ENCODE data around the gene SNX33.

SNX33 gene

DNA sequence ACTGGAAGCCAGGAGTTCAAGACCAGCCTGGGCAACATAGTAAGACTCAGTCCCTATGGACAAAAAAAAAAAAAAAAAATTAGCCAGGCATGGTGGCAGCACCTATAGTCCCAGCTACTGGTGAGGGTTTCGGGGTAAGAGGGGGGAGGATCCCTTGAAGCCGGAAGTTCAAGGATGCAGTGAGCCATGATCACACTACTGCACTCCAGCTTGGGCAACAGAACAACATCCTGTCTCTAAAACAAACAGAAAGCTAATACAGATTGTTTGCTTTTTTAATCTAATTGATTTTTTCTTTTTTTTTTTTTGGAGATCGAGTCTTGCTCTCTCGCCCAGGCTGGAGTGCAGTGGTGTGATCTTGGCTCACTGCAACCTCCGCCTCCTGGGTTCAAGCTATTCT lies 6.1 kb upstream of the SNX33 start:
- DNase-seq (ENCODE audit: low spot score) = no peak

GRCh38 chr15:75644376-75644775 lies 3.3 kb upstream of the SNX33 start:
- no peak for DNase-seq (ENCODE audit: low spot score)

- no peak for DNase-seq (ENCODE audit: low spot score)
Observed at GRCh38 chr15:75646112-75646943, 1.4 kb upstream of the SNX33 start.

GRCh38 chr15:75646944-75647364 lies 758 bp upstream of the SNX33 start:
- peak; percentile 57 for DNase-seq (ENCODE audit: low spot score)

DNA sequence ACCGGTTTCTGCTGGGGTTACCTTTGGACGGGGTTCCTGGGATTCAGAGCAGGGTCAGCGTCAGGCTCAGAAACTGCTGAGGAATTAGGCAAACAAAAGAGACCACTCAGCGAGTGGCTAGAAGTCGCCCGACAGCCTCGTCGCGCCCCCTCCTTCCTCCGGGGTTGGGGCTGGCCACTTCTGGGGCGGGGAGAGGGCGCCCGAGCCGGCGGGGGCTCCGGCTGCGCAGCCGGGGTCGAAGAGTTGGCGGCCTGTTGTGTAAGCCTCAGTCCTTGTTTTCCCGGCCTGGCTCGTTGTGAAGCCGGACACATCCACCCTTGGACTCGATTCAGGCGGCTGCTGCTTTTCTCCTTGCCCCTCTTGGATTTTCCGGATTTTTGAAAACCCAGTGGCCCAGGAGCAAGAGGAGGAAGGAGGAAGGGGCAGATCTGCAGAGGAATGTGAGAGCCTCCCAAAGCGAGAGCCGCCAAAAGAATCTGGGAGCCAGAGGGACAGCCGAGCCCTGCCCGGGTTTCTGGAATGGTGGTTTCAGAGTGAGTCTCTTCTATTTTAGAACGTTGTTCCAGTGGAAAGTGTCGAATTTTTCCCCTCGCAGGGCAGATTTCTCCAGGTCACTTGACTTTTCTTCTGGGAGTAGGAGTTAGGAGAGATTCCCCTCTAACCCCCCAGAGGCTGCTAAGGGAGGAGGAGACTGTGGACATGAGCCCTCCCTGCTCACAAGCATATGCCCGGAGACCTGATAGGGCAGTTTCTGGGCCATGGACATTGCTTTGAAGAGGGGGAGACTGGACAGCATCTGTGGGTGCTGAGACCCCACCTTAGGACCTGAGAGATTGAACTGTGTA lies 666 bp downstream of the SNX33 start:
- no peak for DNase-seq (ENCODE audit: low spot score)

DNA sequence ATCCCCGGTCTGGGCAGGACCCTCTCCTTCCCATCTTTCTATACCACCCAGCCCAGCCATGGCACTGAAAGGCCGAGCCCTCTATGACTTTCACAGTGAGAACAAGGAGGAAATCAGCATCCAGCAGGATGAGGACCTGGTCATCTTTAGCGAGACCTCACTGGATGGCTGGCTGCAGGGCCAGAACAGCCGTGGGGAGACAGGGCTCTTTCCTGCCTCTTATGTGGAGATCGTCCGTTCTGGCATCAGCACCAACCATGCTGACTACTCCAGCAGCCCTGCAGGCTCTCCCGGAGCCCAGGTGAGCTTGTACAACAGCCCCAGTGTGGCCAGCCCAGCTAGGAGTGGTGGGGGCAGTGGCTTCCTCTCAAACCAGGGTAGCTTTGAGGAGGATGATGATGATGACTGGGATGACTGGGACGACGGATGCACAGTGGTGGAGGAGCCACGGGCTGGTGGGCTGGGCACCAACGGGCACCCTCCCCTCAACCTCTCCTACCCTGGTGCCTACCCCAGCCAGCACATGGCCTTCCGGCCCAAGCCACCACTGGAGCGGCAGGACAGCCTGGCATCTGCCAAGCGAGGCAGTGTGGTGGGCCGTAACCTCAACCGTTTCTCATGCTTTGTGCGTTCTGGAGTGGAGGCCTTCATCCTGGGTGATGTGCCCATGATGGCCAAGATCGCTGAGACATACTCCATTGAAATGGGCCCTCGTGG lies 1.5 kb downstream of the SNX33 start:
- no peak for DNase-seq (ENCODE audit: low spot score)

DNA sequence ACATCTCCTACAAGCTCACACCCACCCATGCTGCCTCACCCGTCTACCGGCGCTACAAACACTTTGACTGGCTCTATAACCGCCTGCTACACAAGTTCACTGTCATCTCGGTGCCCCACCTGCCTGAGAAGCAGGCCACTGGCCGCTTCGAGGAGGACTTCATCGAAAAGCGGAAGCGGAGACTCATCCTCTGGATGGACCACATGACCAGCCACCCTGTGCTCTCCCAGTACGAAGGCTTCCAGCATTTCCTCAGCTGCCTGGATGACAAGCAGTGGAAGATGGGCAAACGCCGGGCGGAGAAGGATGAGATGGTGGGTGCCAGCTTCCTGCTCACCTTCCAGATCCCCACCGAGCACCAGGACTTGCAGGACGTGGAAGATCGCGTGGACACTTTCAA lies 2.1 kb downstream of the SNX33 start:
- DNase-seq (ENCODE audit: low spot score) = no peak

DNA sequence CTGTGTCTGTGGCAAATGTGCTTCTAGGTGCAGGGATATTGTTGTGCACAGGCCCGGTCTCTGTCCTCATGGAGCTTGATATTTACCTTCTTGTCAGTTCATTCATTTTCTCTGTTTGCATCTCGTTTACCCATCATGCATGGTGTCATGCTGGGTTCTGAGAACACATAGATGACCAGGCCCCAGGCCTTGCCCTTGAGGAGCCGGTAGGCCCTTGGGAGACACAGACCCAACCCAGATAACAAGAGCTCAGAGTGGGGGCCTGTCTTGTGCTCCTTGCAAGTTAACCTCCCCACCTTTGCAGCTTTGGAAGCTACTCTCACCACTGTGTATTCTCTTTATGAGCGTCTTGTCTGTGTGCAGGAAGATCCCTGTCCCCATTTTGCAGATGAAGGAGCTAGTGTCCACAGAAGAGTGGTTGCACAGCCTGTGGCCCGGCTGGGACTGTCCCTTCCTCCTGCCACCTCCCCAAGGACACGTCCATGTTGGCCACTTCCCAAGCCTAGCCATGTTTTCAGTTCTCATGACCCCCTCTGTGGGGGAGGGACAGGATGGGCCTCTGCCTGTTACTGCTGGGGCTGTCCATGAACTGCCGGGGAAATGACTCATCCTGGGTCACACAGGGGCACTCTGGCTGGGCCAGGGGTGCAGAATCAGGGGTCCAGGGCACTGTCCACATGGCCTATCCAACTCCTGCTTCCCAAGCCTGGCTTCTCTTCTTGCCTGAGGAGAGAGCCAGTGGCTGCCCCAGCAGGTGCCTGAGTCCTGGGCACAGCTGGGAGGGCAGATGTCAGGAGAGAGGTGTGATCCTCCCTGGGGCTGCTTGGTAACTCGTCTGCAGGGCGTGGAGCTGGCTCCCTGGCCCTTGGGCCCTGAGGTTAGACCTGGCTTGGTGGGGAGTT lies 3.4 kb downstream of the SNX33 start:
- DNase-seq (ENCODE audit: low spot score) = no peak

GRCh38 chr15:75651810-75652543 lies 4.3 kb downstream of the SNX33 start:
- DNase-seq (ENCODE audit: low spot score) = no peak

DNA sequence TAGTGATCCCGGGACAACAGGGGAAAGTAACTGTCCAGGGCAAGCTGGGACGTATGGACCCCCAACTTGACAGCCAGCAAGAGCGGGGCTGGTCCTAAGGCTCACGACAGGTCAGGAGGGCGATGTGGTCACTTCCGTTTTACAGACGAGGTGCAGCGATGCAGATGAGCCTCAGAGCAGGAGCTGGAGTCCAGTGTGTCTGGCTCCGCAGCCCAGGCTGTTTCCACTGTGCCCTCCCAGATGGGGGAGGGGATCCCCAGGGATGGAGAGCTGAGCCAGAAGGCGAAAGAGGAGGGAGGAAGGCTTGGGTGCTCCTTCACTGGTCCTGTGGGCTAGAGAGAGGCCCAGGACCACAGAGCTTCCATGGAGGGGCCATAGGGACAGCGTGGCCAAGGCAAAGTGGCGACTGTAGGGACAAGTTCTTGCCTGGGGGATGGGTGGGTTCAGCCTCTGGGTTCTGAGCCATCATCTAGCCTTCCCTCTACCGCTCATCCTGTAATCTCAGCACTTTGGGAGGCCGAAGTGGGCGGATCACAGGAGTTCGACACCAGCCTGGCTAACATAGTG lies 5.7 kb downstream of the SNX33 start:
- DNase-seq (ENCODE audit: low spot score) = no peak

- DNase-seq (ENCODE audit: low spot score) = no peak
Observed at GRCh38 chr15:75654201-75654907, 6.6 kb downstream of the SNX33 start.

DNA sequence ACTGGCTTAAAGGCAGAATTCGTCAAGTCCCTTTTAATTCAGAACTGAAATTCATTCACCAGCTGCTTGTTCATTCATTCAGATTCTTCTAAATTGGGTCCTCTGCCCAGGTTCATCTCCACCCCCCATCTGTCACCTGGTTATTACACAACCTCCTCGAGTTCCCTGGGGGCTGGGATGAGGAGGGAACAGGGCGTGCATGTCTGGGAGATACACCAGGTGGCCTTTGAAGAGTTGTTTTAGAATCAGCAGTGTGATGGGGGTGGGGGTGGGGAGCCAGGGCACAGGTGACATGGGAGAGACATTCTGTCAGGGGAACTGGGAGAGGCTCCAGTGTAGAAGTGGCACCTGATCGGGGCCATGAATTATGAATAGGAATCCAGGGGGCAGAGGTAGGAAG lies 8.2 kb downstream of the SNX33 start:
- no peak for DNase-seq (ENCODE audit: low spot score)

- no peak for DNase-seq (ENCODE audit: low spot score)
Observed at GRCh38 chr15:75656331-75656730, 8.6 kb downstream of the SNX33 start.

DNA sequence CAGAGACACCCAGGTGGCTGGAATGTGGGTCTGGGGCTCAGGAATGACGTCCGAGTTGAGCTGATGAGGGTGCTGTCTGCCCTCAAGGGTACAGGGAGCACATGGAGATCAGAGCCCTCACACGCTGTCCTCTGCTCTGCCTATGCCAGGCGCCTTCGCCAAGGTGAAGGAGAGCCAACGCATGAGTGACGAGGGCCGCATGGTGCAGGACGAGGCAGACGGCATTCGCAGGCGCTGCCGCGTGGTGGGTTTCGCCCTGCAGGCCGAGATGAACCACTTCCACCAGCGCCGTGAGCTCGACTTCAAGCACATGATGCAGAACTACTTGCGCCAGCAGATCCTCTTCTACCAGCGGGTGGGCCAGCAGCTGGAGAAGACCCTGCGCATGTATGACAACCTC lies 9.1 kb downstream of the SNX33 start:
- no peak for DNase-seq (ENCODE audit: low spot score)

- no peak for DNase-seq (ENCODE audit: low spot score)
Observed at GRCh38 chr15:75659141-75659771, 11.5 kb downstream of the SNX33 start.

DNA sequence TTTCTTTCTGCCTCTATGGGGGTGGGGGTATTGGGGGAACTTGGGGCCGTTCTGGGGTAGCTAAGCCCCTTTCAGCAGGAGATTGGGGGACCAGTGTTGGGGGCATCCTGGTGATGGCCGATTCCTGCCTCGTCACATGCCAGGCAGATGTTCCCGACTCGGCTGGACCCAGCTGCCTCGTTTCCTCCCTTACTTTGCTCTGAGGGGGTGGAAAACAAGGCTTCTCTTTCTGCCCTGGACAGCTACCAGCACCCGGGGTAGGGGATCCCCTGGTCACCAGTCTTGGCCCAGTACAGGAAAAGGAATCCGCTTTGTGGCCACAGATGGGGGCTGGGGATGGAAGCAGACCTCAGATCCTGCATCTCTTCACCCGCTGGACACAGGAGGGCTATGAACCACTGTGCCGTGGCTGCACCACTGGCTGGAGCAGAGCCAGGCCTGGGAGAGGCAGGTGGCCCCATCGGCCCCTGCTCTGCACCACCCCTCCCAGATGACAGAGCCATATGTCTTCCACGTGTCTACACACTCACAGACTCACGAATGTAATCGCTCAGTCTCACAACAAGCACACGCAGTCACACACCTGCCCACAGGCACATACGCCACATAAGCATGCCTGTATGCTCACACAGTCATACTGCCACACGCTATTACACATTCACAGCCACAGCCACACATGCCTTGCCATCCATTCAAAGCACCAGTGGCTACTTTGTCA lies 12.4 kb downstream of the SNX33 start:
- no peak for DNase-seq (ENCODE audit: low spot score)

DNA sequence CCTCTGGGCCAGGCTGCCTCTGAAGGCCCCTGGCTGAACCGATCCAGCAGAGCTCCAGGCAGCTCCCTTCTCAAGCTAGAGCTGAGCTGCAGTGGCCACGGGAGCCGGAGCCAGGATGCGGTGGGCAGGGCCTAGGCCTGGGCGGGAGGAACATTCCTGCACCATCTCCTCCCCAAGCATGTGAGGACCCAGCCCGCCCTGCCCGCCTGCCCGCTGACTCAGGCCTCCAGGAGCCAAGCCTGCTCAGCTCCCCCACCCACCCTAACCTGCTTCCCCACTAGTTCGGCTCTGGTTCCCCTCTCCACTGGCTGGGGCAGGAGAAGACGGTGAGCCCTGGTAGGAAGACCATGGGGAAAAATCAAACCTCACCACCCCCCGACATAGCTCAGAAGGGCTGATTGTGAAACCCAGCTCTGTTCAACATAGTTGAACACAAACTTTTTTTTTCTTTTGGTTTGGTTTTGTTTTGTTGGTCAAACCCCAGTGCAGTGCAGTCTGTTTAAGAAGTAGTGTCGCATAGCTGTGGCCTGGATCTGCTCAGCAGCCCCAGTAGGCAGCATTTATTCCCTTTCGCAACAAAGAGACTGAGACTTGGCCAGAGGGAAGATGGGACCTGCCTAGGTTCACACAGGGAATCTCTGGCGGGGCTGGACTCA lies 13.5 kb downstream of the SNX33 start:
- no peak for DNase-seq (ENCODE audit: low spot score)

DNA sequence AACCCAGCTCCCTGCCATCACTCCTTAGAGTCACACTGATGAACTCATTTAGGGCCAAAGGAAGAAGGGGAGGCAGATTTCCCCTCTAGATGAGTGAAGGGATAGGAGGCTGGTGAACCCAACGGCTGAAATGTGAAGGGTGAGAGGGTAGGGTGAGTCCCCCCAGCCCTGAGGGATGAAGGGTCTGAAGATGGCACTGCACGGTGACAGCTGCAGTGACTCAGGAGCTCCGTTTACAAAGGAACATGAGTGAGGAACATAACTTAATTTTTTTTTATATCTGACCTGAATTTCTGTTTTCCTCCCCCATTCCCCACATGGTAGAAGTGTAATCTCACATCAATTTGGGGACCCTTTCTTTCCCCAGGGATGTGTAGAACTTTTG lies 14.0 kb downstream of the SNX33 start:
- no peak for DNase-seq (ENCODE audit: low spot score)

Data from D341Med (cell line).